Measurements from ENCODE around the gene KCNH8.

The KCNH8 gene

DNA sequence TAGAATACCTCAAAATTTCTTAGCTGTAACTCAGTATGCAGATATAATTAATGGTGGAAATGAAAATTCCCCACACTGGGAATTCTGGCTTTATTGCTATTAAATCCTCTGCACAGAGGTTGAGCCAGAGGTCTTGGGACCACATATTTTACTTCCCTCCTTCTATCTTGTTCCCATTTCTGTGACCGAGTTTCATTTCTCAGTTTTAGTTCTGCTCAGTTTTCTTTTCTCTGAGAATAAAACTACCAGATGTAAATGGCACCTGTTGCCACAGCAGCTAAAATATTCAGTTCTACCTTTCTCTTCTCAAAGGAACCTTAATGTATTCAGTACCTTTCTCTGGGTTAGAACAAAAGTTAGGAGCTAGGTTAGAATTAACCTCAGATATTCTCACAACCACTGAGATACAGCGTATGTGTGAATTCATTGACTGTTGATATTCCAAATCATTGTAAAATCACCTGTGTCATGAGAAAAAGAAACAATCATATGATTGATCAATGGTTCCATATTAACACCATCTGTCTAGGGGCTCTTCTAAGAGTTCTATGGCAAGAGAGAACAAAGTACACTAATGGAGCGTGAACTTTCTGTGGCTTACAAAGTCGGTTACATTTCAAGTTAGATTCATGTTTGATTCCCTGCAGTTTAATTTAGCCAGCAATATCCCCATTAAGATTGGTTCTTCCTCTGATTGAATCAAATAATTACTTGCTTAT is 411.6 kb downstream of the KCNH8 start:
- Mint-ChIP-seq H3K4me3 (no peak overlapping the region), H3K9me3 (peaks cover 7% of the 10 kb centered on the region), H3K27ac (no peak overlapping the region), H3K36me3 (ENCODE audit: low read depth) (no peaks in the 10 kb centered on the region), H3K27me3 (ENCODE audit: low read depth) (no peaks in the 10 kb centered on the region), H3K4me1 (ENCODE audit: low read depth) (no peaks in the 10 kb centered on the region)

DNA sequence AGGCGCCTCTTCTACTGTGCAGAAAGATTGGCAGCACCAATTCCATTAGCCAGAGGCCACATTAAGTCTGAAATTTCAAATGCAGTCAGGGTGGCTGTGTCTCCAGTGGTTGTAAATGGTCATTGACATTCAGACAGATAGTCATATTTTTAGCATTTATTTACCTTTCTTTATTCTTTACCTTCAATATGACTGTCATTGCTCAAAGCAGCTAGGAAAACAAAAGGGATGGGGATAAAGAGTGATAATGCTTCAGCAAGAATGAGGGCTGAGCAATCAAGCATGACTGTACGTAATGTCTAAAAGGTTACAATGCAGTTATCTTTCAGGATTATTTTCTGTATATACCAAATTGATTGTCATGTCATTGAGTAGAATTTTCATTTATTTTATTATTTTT is 425.3 kb downstream of the KCNH8 start:
- Mint-ChIP-seq H3K36me3 (ENCODE audit: low read depth) (no peaks in the 10 kb centered on the region), H3K4me3 (no peak overlapping the region), H3K27me3 (ENCODE audit: low read depth) (no peaks in the 10 kb centered on the region), H3K4me1 (ENCODE audit: low read depth) (no peaks in the 10 kb centered on the region), H3K27ac (no peak overlapping the region), H3K9me3 (no peaks in the 10 kb centered on the region)

DNA sequence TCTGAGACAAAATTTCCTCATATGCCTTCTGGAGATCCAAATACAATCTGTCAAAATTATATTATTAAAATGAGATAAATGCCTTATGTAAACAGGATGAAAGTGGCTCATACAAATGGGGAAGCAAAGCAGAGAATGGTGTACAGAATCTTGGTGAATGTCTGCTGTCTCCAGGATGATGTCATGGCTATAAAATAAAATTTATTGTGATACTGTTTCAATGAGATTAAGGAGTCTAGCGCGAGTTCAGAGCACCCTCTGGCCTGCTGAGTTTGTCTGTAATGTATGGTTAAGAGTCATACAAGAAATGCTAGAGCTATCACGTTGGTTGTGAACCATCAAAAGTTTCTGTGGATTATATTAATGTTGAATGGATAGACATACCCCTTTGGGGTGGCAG is 426.0 kb downstream of the KCNH8 start:
- H3K4me3 Mint-ChIP-seq = no peak overlapping the region
- no peaks in the 10 kb centered on the region for H3K4me1 Mint-ChIP-seq (ENCODE audit: low read depth)
- no peaks in the 10 kb centered on the region for H3K9me3 Mint-ChIP-seq
- H3K27me3 Mint-ChIP-seq (ENCODE audit: low read depth) = no peaks in the 10 kb centered on the region
- no peak overlapping the region for H3K27ac Mint-ChIP-seq
- H3K36me3 Mint-ChIP-seq (ENCODE audit: low read depth) = no peaks in the 10 kb centered on the region

DNA sequence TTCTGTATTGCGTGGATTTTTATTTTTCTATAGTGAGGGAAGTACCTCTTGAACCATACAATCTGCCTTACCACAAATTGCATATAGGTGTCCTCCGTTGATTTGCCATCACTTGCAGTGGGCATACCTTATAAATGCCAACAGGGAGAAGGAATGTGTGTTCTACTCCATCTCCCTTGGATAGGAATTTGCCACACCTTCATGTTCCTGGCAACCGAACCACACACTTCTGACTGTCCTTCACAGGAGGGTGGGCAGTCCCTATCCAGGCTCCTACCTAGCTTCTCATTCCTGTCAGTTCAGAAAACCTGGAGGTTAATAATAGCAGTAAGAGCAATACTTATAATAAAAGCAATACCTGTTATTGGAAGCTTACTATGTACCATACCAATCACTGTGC is 428.0 kb downstream of the KCNH8 start:
- Mint-ChIP-seq H3K4me3 (no peak overlapping the region), H3K27ac (no peak overlapping the region), H3K9me3 (peaks cover 7% of the 10 kb centered on the region), H3K27me3 (ENCODE audit: low read depth) (no peaks in the 10 kb centered on the region), H3K36me3 (ENCODE audit: low read depth) (no peaks in the 10 kb centered on the region), H3K4me1 (ENCODE audit: low read depth) (no peaks in the 10 kb centered on the region)

All from T-helper 1 cell treated with Interleukin-12 subunit alpha and Interleukin-12 subunit beta and Interleukin-4 antibody, amounts not matched to agents 30 μg/mL and 1 μg/mL, for 36 hours (primary cell).